GM12892 (cell line): ENCODE data around the gene GPR157.
"Not testable (repeated sequence)": the region's sequence is repeated elsewhere in the genome, so short reads cannot be mapped to it uniquely, and the experiment has no call there.

Source experiments
- POLR2A ChIP-seq: IDR thresholded peaks from 2 replicates; pipeline ENCODE4 v1.6.1; 2011; ENCODE audit warnings: low read depth, low read length, control low read depth
- POLR2AphosphoS5 ChIP-seq: IDR thresholded peaks from 2 replicates; pipeline ENCODE4 v1.6.1; 2011; ENCODE audit warnings: low read depth, low read length, control low read depth
- TAF1 ChIP-seq: IDR thresholded peaks from 2 replicates; pipeline ENCODE4 v1.6.1; 2011; ENCODE audit warnings: low read depth, mild to moderate bottlenecking, control low read depth, low read length, borderline replicate concordance

- not testable (repeated sequence) for TF ChIP-seq POLR2A, TAF1, POLR2AphosphoS5
Observed at GRCh38 chr1:9155405-9155804, 26.5 kb upstream of the GPR157 start.
